ENCODE data around the gene SENP5. TPM values are rescaled to one million over a fixed set of nuclear protein-coding genes. Genes with fewer than 3 reads are reported as not detected.

SENP5 gene
- total RNA-seq, 1 experiment from 2014 or later: 25.3 TPM

DNA sequence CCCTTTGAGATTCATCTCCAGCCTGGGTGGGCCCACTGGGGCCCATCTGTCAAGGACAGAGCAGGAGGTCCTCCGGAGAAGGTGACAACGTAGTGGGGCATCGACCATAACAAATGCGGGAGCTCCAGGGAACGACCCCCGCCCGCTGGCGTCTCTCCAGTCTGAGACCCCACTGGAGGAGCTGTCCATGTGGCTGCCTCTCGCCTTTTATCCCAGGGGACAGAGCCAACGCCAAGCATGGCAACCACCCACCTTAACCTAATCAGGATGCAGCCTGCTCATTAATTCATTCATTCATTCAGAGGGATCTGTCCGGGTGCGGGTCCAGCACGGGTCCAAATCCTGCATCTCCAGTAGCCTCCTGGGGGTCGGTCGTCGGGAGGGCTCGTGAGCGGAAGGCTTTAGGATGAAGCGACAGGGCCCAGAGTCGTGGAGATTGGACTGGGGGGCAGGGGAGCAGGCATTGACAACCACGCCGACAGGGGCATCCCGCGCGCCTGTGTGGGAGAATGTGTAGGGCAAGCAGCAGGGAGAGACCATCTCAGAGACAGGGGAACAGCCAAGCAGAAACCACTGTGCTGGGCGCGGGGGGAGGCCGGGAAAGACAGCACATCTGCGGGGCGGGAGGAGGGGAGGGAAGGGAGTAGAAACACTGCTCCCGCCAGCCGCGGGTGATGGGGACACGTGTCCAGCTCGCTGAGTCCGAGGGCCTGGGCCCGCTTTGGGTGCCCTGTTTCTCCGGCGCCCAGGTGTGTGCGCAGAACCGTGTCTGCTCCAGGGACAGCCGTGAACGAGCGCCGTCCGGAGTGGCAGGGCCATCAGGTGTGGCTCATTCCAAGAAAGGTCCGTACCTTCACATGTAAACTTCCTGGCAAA is 99.0 kb downstream of the SENP5 start:
- DNase-seq: peak; percentile 74
- H3K36me3 ChIP-seq (replicated peaks; ENCODE audit: control insufficient read depth, insufficient read depth, low read length): no peaks in the 10 kb centered on the region
- no peak overlapping the region for H3K4me3 ChIP-seq (ENCODE audit: insufficient read depth, low read depth, low read length)
- peaks cover 61% of the 10 kb centered on the region for H3K27me3 ChIP-seq (ENCODE audit: control insufficient read depth, insufficient read depth, low read length)

DNA sequence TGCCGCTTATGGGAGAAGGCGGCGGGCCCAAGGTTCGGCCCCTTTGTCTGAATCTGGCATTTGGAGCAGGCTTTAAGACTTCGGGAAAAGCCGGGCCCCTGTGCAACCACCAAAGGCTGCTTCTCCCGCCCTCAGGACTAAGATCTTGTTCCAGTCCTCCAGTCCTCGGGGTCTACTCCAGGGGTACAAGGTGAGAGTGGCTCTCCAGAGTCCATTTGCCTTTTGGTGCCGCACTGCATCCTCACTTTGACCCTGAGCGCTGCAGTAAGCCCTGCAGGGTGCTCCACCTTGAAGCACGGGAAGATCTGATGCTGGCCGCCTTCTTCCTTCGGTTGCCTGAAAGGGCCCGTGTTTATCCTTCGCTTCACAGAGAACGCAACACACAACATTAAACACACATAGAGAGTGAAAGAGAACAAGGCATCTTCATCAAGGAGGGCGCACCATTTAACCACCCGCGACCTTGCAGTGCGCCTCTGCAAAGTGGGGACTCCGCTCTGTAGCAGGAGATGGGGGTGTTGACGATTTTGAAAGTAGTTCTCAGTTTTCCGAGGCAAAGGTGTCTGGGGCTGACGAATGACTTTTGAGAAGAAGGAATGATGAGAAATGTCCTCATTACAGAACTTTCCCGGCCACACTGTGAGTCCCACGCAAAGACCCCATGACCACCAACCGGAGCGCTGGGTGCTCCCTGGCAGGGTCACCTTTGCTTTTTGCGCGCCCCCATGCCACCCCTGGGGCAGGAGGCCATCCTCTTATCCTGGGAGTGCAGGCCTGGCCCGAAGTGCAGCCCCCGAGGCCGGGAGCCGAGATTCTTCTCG is 99.9 kb downstream of the SENP5 start:
- DNase-seq: peak; percentile 38
- Histone ChIP-seq H3K36me3 (replicated peaks; ENCODE audit: control insufficient read depth, insufficient read depth, low read length) (no peaks in the 10 kb centered on the region), H3K27me3 (ENCODE audit: control insufficient read depth, insufficient read depth, low read length) (peaks cover 61% of the 10 kb centered on the region), H3K4me3 (ENCODE audit: insufficient read depth, low read depth, low read length) (no peak overlapping the region; the same call in 1 of the 2 replicates)

- Histone ChIP-seq H3K27me3 (ENCODE audit: control insufficient read depth, insufficient read depth, low read length) (peaks cover 61% of the 10 kb centered on the region), H3K36me3 (replicated peaks; ENCODE audit: control insufficient read depth, insufficient read depth, low read length) (no peaks in the 10 kb centered on the region), H3K4me3 (ENCODE audit: insufficient read depth, low read depth, low read length) (peak within 1 kb of the TSS; percentile 52)
- DNase-seq: peak; percentile 87
These were observed 100.8 kb downstream of the SENP5 start, which contains the start of gene PIGZ for GRCh38 chr3:196968233-196969133. TSS of gene PIGZ (minus strand) at chr3:196968833. CDS start at chr3:196952031, 16,802 bp downstream.

- H3K36me3 ChIP-seq (replicated peaks; ENCODE audit: control insufficient read depth, insufficient read depth, low read length): no peaks in the 10 kb centered on the region
- H3K27me3 ChIP-seq (ENCODE audit: control insufficient read depth, insufficient read depth, low read length): peaks cover 61% of the 10 kb centered on the region
- H3K4me3 ChIP-seq (ENCODE audit: insufficient read depth, low read depth, low read length): peak overlapping the region; percentile 52
- peak; percentile 83 for DNase-seq
These were observed 101.5 kb downstream of the SENP5 start for GRCh38 chr3:196969134-196969659.

- Histone ChIP-seq H3K27me3 (ENCODE audit: control insufficient read depth, insufficient read depth, low read length) (peaks cover 61% of the 10 kb centered on the region), H3K36me3 (replicated peaks; ENCODE audit: control insufficient read depth, insufficient read depth, low read length) (no peaks in the 10 kb centered on the region)
- peak; percentile 97 for DNase-seq
These were observed 102.2 kb downstream of the SENP5 start for GRCh38 chr3:196969660-196970546.

GRCh38 chr3:196970547-196971093 is 102.9 kb downstream of the SENP5 start:
- no peak overlapping the region for H3K4me3 ChIP-seq (ENCODE audit: insufficient read depth, low read depth, low read length)
- H3K36me3 ChIP-seq (replicated peaks; ENCODE audit: control insufficient read depth, insufficient read depth, low read length): no peaks in the 10 kb centered on the region
- DNase-seq: no peak
- peaks cover 56% of the 10 kb centered on the region for H3K27me3 ChIP-seq (ENCODE audit: control insufficient read depth, insufficient read depth, low read length)

More at GRCh38 chr3:196969660-196970546, 102.2 kb downstream of the SENP5 start:
- H3K4me3 ChIP-seq (ENCODE audit: insufficient read depth, low read depth, low read length): peak overlapping the region; percentile 52

- Histone ChIP-seq H3K36me3 (replicated peaks; ENCODE audit: control insufficient read depth, insufficient read depth, low read length) (no peaks in the 10 kb centered on the region), H3K4me3 (ENCODE audit: insufficient read depth, low read depth, low read length) (no peak overlapping the region), H3K27me3 (ENCODE audit: control insufficient read depth, insufficient read depth, low read length) (peaks cover 50% of the 10 kb centered on the region)
- DNase-seq: no peak
These were observed 103.5 kb downstream of the SENP5 start for GRCh38 chr3:196971094-196971698.

DNA sequence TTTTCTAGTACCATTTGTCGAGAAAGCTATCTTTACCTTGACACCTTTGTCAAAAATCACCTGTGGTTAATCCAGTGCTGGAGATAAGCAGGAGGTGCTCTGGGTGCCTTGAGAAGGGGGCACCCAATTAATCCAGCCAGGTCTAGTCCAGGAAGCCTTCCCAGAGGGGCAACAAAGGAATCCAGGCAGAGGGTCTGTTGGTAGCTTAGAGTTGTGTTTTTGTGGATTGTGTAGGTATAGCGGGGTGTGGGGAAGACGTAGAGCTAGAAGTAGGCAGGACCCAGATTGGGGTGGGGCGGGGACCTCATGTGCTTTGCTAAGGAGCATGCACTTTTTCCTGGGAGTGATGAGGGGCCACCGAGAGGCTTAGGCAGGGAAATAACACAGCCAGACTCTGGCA is 106.9 kb downstream of the SENP5 start:
- no peak for DNase-seq
- peaks cover 18% of the 10 kb centered on the region for H3K27me3 ChIP-seq (ENCODE audit: control insufficient read depth, insufficient read depth, low read length)
- no peaks in the 10 kb centered on the region for H3K36me3 ChIP-seq (replicated peaks; ENCODE audit: control insufficient read depth, insufficient read depth, low read length)
- no peak overlapping the region for H3K4me3 ChIP-seq (ENCODE audit: insufficient read depth, low read depth, low read length)

GRCh38 chr3:196975349-196975748 is 107.6 kb downstream of the SENP5 start:
- peaks cover 12% of the 10 kb centered on the region for H3K27me3 ChIP-seq (ENCODE audit: control insufficient read depth, insufficient read depth, low read length)
- no peaks in the 10 kb centered on the region for H3K36me3 ChIP-seq (replicated peaks; ENCODE audit: control insufficient read depth, insufficient read depth, low read length)
- H3K4me3 ChIP-seq (ENCODE audit: insufficient read depth, low read depth, low read length): no peak overlapping the region
- no peak for DNase-seq

DNA sequence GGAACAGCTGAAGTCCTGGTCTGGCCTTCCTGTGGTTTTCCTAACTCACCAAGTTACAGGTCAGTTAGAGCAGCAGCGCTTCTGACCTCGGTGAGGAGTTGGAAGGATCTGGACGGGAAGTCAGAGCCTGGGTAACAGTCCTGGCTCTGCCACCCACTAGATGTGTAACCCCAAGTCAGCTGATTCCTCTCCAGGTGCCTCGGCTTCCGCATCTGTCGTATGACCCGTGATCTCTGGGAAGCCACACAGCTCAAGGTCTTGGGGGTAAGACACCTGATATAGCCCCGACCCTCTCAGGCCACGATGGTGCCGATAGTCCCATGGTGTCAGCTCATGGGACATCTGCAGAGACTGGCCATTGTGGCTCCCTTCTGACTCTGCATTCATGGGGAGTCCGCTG is 109.2 kb downstream of the SENP5 start:
- DNase-seq: no peak

GRCh38 chr3:196979545-196979944 is 111.8 kb downstream of the SENP5 start:
- Histone ChIP-seq H3K4me3 (ENCODE audit: insufficient read depth, low read depth, low read length) (no peak overlapping the region), H3K36me3 (replicated peaks; ENCODE audit: control insufficient read depth, insufficient read depth, low read length) (no peaks in the 10 kb centered on the region), H3K27me3 (ENCODE audit: control insufficient read depth, insufficient read depth, low read length) (no peaks in the 10 kb centered on the region; the same call in 1 of the 2 replicates)
- peak; percentile 51 for DNase-seq

More for the DNA sequence above, 109.2 kb downstream of the SENP5 start:
- Histone ChIP-seq H3K4me3 (ENCODE audit: insufficient read depth, low read depth, low read length) (no peak overlapping the region), H3K36me3 (replicated peaks; ENCODE audit: control insufficient read depth, insufficient read depth, low read length) (no peaks in the 10 kb centered on the region), H3K27me3 (ENCODE audit: control insufficient read depth, insufficient read depth, low read length) (no peaks in the 10 kb centered on the region; the same call in 1 of the 2 replicates)

DNA sequence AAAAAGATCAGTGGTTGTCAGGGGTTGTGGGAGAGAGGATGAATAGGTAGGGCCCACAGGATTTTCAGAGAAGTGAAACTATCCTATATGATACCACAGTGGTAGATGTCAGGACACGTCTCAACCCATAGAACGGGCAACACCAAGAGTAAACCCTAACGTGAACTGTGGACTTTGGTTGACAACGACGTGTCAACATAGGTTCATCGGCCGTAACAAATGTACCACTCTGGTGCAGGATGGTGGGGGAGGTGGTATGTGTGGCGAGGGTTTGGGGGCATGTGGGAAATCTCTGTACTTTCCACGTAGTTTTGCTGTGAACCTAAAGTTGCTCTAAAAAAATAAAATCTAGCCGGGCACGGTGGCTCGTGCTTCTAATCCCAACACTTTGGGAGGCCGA is 113.9 kb downstream of the SENP5 start:
- H3K36me3 ChIP-seq (replicated peaks; ENCODE audit: control insufficient read depth, insufficient read depth, low read length): no peaks in the 10 kb centered on the region
- DNase-seq: no peak
- no peaks in the 10 kb centered on the region; the same call in 1 of the 2 replicates for H3K27me3 ChIP-seq (ENCODE audit: control insufficient read depth, insufficient read depth, low read length)
- H3K4me3 ChIP-seq (ENCODE audit: insufficient read depth, low read depth, low read length): no peak overlapping the region
